Measurements from ENCODE around the gene INO80C.

The INO80C gene, protein sequence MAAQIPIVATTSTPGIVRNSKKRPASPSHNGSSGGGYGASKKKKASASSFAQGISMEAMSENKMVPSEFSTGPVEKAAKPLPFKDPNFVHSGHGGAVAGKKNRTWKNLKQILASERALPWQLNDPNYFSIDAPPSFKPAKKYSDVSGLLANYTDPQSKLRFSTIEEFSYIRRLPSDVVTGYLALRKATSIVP

DNA sequence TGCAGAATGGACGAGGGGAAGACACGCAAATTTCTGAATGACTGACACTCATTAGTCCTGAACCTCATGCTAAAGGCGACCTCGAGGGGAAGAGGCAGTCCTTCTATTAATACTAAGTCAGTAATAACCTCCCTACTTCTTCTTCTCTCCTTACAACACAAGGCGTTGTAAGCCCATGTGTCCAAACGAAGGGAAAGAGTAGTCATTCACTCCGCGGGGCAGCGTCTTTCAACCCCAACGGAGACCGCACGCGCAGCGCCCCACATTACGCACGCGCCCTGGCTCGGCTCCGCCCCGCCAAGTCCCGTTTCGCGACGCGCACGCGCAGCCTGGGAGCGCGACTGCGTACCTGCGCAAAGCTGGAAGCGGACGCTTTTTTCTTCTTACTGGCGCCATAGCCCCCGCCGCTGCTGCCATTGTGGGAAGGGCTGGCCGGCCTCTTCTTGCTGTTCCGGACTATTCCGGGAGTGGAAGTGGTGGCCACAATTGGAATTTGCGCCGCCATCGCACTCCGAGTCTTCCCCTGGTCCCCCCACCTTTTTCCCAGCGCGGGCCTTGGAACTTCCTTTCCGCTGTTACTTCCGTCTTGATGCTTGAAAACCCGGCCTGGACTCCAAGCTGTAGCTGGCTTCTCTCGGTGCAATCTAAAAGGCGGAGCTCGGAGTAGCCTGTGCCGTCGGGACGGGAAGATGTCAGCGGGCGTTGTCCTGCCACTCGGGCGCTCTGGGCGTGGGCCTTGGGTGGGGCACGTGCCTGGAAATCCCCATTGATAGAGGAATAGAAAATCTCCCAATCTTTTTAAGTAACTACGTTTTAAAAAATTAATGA, at the start of gene INO80C:
Gene INO80C (minus strand): TSS at position 591 of the 828 bp plus-strand sequence. CDS start 86 bp downstream, at position 505.
- DNase-seq = peak; percentile 28 to 98 (median 85)

DNA sequence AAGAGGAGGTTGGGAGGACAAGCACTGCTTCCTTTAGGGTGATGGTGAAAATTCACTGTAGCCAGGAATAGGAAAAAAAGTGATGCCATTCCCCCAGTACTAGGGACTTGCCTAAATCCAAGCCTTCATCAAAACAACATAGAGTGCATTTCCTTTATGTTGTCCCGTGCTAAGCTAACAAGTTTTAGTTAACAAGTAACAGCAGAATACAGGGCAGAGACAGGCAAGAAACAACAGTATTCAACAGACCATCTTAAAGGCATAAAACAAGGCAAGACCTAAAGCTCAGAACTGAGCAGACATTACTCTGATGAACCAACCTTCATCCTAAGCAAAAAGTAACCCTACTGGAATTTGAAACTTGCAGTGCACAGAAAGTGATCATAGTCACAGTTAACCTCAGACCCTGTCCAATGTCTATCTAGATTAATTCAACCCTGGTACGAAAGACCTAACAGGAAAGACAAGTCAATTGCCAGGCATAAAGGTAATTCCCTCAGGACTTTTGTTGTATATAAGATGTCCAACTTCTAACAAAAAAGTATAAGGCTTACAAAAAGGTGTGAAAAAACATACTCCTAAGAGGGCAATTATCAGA, 49.3 kb upstream of the INO80C start:
- DNase-seq = no peak

DNA sequence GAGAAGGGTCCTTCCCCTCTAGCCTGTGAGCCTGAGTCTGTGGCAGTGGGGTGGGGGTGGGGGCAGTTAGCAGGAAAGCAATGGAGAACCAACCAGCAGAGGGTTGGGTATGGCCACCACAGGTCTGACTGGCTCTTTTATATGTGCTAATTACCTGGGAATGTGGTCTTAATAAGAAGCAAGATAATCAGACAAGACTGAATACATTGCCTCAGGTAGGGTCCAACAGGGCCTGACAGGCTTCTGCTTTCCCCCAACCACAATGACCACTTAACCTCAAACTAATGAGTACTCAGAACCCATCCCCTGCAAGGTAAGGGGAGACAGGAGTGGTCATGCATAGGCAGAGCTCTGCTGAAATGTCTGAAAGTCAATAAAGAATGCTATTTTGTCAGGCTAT, 44.6 kb upstream of the INO80C start:
- no peak for DNase-seq

DNA sequence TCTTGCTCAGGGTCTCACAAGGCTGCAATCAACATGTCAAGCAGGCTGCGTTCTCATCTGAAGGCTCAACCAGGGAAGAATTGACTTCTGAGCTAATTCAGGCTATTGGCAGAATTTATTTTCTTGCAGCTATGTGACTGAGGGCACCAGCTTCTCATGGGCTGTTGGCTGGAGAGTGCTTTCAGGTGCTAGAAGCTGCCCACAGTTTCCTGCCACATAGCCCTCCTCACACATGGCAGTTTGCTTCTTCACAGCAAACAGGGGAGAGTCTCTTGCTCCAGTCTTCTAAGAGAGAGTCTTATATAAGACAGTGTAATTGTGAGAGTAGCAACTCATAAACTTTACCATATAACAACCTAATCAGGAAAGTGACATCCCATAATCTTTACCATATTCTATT, 37.5 kb upstream of the INO80C start:
- DNase-seq = no peak

DNA sequence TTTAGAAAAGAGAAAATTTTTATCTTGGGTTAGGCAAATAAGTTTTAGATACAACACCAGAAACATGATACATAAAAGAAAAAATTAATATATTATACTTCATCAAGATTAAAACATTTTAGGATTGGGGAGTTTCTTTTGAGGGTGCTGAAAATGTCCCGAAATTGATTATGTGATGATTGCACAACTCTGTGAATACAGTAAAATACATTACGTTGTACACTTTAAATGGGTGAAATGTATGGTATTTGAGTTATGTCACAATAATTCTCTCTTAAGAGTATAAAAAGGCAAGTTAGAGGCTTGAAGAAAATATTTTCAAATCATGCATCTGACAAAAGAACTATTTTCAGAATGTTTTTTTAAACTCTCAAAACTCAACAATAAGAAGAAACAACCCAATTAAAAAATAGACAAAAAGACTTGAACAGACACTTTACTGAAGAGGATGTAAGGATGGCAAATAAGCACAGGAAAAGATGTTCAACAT, 36.2 kb upstream of the INO80C start:
- no peak for DNase-seq

DNA sequence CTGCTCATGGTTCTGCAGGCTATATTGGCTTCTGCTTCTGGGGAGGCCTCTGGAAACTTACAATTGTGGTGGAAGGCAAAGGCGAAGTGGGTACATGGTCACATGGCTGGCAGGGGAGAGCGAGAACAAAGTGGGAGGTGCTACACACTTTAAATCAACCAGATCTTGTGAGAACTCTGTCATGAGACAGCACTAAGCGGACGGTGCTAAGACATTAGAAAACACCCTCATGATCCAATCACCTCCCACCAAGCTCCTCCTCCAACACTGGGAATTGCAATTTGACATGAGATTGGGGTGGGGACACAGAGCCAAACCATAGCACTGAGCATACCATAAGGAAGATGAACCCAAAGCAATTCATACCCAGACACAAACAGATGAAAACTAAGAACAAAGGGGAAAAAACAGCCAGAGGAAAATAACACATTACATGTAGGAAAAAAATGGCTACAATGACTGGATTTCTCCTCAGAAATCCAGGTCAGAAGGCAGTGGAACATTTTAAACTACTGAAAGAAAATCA, 31.1 kb upstream of the INO80C start:
- no peak for DNase-seq

DNA sequence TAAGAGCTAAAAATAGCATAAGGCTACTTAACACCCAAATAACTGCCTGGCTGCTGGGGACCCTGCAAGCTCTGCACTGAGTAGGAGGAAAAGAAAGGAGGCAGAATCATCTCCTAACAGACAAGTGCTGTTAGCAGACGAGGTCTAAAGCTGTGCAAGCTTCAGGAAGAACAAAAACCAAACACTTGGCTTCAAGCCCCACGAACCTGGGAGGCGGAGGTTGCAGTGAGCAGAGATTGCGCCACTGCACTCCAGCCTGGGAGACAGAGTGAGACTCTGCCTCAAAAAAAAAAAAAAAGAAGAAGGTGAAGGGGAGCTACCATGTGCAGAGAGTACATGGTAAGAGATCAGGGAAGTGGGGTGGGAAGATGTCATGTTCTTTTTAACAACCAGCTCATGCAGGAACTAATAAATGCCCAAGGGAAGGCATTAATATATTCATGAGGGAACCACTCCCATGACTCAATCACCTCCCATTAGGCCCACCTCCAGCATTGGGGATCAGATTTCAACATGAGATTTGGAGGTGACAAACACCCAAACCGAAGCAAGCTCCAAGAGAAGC, 28.8 kb upstream of the INO80C start:
- no peak for DNase-seq

DNA sequence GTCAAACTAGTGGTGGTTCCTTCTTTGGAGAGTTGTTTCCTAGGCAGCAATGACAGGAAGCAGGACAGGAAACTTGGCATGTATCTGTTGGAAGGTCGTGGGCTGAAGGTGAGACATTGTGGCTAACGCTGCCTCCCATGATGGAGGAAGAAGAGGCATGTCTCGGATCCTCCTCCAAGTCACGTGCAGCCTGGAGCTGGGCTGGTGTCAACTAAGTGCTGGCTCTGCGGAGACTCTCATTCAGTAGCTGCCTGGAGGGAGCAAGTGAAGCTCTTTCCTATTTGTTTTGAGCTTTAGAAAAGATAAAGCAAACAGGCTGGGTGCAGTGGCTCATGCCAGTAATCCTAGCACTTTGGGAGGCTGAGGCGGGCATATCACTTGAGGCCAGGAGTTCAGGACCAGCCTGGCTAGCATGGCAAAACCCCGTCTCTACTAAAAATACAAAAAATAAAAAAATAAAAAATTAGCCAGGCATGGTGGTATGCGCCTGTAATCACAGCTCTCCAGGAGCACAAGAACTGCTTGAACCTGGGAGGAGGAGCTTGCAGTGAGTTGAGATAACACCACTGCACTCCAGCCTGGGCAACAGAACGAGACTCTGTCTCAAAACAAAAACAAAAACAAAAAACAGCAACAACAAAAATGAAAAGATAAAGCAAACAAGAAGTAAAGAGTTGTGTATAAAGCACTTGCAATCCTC, 28.2 kb upstream of the INO80C start:
- peak in 6 of 56 donors; percentile 6 to 38 (median 16) for DNase-seq

DNA sequence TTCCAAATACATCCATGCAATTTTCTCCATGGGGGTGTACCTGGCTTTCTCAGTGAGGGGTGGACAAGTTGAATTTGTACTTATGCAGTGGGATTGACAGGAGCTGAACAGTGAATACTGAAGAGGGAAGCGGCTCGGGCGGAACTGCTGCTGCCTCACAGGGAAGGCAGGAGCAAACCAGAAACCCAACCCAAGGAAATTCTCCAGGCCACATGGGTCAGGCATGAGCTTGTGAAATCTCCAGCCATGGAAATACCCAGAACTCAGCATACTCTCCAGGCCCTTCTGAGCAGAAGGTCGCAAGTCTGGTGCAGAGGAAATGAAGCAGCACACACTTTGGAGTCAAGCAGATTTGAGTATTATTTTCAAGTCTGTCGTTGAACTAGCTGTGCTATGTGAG, 26.5 kb upstream of the INO80C start:
- peak in 10 of 56 donors; percentile 8 to 54 (median 18) for DNase-seq

DNA sequence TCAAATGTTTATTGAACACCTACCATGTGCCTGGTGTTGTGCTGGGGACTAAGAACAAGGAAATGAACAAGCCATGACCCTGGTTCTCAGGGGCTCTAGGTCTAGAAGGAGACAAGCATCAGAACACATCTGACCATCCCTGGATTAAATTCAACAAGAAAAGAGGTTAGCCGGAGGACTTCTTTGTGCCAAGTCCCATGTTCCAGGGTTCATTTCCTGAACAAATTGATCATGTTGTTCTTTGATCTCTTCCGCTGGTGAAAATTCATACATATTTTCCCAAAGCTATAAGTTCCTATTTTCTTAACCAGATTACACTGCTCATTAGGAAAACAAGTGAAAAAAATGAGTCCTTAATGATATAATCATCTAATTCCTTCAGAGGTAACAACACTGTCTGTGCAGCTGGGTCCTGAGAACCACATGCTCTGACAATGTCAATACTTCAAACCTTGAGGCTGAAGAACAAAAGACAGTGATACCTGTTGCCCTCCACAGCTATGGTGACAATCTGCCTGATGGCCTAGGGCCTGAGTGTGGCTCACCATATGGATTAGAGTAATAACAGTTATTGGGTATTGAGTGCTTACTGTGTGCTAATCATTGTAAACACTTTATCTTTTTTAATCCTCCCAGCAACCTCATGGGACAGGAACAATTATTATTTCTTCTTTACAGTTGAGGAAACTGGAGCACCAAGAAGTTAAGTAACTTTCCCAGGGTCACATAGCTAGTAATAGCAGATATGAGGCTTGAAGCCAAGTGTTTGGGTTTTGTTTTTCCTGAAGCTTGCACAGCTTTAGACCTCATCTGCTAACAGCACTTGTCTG, 24.6 kb upstream of the INO80C start:
- no peak for DNase-seq

DNA sequence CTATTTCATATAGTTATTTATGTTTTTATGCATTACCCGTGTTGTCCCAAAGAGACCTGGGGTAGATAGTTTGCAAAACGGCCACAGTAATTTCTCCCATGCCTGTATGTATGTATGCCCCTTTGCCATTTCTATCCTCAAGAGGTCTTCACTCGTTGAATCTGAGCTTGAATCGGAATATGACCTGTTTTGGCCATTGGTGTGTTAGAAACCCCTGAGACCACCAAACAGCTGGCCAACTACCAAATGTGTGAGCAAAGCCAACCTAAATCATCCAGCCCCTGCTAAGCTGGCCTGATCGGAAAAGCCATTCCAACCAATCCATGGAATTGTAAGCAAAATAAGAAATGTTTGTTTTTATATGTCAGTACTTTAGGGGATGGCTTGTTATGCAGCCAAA, 23.4 kb upstream of the INO80C start:
- no peak for DNase-seq

DNA sequence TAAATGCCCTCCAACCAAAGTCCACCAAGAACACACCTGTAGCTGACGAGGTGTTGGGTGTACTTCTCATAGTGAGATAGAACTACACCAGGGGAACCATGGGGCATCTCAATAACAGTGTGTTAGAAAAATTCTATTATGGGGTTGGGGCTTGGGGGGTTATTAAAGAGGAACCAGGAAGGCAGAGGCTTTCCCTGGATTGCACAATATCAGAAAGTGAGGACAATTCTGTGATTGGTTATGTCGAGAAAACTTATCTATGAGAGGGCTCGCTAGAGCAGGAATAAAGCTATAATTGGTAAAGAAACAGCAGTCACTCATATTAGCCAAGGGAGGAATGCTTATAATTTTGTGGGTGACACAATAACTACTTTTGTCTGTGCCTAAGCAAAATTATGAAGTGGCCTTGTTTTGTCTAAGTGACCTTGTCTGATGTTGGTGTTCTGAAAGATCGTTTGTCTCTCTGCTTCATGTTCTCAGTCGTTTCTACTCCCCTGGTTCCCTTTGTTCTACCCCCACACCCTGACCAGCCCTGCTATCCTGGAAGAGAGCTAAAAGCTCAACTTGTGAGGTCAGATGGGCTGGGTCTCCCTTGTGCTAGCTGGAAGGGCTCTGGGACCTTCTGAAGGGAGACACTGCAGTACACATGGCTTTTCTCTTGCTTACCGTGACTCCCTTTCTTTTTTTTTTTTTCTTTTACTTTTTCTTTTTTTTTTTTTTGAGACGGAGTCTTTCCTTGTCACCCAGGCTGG, 21.6 kb upstream of the INO80C start:
- DNase-seq = no peak

DNA sequence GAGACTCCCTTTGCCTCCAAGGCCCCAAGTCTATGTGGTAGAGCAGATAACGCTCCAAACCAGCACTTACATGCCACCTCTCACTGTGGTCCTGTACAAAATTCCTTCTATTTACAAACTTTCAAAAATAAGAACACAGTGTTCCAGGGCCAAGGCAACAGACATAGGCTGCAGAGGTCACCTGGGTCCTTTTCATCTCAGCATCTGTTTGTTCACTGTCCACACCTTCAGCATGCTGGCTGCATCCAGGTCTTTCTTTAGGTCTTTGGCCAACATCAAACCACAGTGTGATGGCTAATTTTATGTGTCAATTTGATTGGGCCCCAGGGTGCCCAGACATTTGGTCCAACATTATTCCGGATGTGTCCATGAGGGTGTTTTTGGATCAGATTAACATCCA, 20.0 kb upstream of the INO80C start:
- no peak for DNase-seq

DNA sequence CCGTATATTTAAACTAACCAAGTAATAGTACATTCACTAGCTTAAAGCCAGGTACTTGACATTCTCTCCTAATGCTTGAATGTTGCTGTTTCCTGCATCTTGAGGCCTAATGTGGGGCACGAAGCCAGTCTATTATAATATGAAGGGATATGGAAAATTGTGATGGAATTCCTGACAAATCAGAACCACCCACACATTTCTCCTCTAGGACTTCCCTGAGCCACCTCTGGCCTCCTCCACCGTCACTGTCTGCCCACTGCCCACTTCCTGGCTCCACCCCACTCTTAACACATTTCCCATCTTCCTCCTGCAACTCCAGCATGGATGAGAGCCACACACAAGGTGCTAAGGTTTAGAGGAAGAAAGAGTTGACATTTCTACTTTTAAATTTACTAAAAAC, 19.0 kb upstream of the INO80C start:
- no peak for DNase-seq

DNA sequence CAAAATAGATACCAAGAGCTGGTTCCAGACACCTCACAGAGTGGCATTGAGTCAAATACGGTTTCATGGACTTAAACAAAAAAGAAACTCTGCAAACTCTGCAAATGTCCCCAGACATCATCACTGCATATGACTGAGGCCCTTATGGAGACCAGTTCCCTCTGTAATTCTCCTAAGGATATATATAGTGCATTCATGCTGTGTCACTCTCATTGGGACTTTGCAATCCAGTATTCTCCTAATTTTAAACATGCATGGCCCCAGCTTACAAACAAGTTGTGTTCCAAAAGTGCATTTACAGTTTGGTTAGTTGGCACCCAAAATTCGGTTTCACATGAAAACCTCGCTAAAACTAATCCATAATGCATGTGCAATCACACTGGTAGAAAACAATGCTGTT, 18.6 kb upstream of the INO80C start:
- no peak for DNase-seq

DNA sequence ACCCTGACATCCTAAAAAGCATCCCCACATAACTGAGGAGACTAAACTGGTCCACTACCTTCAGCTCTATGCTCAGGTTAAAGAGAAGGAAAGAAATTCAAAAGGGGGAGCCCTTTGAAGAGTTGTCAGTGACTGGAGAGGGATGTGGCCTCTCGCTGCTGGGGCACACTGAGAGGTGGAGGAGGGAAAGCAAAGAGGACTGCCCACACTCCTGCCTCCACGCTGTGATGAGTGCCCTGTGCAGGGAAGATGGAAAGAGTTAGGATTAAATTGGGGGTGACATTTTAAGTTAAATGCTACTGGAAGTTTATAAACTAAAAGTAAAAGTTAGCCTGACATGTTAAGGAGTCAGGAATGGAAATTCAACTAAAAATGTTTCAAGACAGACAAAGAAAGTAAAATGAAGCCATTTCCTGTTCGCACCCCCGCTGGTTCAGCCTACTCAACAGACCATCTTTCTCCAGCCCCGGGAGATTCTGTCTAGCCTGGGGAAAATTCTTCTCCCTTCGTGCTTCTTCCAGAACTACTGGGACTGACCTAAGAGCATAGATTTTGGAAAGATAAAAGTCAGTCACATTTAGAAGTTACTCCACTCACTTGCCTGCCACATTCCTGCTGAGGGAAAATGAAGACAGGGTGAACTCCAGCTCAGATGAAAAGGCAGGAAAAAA, 17.8 kb upstream of the INO80C start:
- DNase-seq = no peak

DNA sequence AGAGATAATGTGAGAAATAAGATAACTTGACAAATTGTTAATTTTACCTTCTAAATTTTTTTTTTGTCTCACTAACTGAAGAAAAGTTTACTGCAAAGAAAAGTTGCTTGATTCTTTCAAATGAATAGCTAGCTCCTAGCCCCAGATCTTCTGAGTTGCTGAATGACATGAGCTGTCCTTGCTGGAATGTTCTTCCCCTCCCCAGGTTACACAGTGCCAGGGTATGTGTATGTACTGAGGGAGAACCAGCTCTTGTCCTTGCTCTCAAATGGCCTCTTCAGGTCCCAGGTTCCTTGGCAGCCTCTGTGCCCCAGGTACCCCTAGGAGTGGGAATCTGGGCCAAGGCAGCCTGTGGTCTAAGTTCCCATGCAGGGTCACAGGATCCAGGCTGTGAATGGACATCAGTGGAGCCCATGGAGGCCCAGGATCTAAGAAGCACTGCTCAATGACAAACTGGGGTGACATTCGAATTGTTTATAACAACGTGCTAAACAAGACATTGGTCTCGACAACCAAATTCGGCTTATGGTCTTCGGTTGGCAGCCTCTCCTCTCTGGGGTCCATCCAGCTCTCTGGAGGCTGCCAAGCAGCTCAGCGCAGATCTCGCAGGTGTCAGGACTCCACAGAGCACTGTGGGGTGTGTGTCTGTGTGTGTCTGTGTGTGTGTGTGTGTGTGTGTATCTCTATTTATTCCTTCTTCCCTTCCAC, 17.1 kb upstream of the INO80C start:
- DNase-seq = no peak

DNA sequence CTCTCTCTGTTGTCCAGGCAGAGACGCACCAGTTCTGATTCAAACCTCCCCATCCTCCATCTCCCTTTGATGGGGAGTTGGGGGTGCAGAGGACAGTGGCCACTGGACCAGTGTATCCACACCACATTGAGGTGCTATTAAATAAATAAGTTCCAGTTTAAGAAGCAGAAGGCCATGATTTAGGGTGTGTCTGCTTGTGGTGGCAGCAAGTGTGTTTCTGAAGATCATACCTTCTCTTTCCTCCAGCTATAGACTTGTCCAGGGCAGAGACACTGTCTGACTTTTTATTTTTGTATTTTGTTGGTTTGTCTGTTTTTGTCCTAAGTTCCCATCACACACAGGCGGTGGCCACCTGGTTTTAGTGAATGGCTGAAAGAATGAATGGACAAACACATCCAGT, 16.5 kb upstream of the INO80C start:
- DNase-seq = no peak
